ENCODE data around the gene GPC5.
"Not testable (repeated sequence)": the region's sequence is repeated elsewhere in the genome, so short reads cannot be mapped to it uniquely, and the experiment has no call there.

GPC5 gene

DNA sequence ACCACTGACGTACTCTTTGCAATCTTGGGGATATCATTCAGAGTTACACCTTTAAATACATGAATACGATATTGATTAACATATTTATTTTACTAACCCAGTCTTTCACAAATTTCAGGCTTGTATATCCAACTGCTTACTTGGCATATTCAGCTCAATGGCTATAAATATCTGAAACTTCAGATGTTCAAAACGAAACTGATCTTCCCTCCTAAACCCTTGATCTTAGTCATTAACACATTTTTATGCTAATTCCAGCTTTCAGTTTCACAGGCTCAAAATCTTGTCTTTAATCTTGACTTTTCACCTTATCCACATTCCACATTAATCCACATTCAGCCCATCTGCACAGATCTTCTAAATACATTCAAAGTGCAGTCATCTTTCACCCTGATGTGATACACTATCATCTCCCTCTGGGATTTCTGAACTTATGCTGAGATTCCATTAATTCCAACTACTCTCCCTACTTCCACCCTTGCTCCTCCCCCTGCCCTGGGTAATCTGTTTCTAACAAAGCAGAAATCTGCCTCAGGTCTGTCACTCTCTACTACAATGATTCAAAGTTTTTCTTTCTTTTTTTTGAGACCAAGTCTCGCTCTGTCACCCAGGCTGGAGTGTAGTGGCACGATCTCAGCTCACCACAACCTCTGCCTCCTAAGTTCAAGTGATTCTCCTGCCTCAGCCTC is 387.2 kb downstream of the GPC5 start:
- FAIRE-seq, result no peak

DNA sequence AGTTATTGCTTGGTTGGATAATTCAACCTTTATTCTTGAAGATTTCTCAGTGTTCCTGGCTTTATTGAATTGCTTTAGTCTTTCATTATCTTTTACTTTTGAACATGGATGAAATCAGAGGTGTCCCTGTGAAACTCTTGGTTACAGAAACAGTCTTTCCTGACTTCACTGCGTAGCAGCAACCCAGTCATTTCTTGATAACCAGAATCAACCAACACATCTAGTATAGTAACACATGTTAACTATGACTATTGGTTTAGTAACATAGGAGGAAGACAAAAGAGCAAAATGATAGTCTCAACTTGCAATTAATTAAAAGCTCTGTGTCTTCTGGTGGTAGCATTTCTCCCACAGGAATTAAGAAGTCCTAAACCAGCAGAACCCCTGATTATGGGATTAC is 393.6 kb downstream of the GPC5 start:
- FAIRE-seq, result no peak

DNA sequence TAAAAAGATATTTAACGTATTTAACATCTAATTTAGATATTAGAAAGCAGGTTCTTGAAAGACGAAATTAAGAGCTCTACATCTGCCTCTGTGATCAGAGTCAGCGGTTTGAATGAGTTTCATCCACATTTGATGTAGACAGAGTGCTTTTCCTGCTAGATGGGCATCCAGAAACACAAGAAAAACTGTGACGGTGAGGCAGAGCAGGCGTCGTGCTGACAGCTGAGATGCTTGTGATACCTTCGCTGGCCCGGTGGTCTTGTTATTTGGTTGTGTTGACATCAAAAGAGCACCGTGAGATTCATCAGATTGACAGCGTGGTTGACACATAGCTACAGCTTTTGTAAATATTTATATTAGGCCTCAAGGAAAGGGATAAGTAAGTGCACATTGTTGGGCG is 399.1 kb downstream of the GPC5 start:
- FAIRE-seq, result no peak

DNA sequence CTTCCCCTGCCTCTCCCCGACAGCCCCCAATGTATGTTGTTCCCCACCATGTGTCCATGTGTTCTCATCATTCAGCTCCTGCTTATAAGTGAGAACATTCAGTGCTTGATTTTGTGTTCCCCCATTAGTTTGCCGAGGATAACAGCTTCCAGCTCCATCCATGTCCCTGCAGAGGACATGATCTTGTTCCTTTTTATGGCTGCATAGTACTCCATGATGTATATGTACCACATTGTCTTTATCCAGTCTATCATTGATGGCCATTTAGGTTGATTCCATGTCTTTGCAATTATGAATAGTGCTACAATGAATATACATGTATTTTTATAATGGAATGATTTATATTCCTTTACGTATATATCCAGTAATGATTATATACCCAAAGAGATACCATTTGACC is 399.9 kb downstream of the GPC5 start:
- FAIRE-seq, result not testable (repeated sequence)

DNA sequence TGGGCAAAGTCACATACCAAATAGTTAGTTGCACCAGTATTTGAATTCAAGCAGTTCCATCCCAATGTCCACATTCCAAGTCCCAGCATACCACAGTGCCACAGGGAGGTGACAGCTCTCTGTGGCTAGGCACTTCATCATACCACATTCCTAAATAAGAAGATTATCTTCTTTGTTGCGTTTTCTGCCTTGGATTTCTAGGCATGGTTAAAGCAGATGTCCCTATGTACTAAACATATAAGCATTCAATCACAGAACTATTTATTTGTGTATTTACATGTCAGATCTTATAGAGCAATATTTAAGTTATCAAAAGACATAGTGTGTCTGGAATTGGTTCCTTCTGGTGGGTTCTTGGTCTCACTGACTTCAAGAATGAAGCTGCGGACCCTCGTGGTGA is 403.4 kb downstream of the GPC5 start:
- FAIRE-seq, result not testable (repeated sequence)

DNA sequence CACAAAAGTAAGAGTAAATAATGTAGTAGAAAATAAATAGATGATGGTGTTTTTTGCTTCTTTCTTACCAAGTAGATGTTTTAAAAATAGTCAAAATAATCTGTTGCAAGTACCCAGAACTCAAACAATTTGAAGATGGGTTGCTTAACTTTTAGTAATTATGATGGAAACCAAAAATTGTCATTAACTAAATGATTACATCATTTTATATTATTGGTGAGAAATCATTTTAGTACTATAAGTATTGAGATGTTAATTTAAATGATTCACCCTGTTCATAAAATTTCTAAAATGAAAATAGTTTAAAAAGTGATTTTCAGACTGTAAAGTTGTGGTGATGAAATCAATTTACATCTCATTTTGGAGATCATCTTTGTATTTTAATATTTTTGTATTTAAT is 404.5 kb downstream of the GPC5 start:
- FAIRE-seq, result no peak

DNA sequence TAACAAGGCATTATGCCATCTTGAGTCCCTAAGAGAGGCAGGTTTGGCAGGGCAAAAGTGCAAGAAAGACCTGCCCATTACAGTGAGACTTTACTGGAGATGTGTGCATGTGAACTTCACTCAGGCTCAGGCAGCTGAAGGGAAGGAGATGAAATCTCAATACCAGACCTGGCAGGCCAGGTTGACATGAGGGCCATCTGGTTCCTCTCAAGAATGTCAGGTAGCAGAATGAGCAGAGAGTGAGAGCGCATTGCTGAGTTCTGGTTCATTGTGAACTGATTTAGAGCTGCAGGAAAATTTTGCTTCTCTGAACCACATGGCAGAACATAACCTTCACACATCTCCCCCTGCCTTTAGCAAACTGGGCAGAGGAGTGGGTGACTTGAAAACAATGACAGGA is 406.3 kb downstream of the GPC5 start:
- no peak for FAIRE-seq

DNA sequence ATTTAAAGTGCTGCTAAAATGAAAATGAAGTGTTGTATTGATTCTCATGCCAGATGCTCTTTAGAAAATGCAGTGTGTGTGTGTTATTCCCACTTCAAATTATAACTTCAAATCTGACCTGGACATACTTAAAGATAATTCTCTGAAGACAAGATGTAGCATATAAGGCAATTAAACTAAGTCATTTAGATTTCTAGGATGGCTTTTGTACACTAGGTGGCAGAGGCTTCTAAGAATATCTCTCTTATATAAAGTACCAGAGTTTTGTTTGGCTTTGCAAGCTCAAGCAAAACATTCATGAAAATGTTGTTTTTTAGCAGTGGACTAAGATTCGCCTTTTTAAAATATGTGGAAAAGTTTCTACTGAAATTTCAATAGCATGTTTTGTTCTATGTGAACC is 407.2 kb downstream of the GPC5 start:
- FAIRE-seq, result no peak

DNA sequence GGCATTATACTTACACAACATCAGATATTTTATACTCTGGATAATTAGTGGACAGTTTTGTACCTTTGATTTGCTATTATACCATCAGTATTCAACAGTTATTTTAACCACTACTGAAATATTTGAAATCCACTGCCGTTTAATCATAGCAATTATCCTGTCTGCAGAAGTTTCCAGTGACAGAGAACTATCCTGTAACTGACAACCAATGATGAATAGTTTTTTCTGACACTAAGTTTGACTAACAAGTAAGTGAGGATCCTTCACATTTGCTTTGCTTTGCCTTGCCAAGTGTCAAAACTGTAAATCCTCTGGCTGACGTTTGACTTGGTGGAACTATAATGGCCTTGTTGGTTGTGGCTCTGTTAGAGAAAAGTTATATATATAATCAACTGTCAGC is 410.7 kb downstream of the GPC5 start:
- FAIRE-seq, result no peak

DNA sequence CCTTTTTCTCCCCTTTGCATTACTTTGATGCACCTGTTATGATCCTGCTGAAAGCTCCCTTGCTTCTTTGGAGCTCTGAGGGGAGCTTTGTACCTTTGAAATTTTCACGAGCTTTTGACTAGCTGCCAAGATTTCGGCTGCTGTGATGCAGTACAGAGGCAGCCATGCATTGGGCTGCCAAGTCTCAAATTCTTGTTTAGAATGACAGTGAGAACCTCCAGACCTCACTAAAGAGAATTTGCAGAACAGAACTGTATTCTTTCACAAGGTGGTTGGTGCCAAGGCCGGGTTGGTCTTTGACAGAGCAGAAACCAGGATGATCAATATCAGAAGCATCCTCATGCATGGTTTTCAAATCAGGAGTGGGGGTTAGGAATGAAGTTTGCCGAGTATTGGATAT is 414.8 kb downstream of the GPC5 start:
- no peak for FAIRE-seq

DNA sequence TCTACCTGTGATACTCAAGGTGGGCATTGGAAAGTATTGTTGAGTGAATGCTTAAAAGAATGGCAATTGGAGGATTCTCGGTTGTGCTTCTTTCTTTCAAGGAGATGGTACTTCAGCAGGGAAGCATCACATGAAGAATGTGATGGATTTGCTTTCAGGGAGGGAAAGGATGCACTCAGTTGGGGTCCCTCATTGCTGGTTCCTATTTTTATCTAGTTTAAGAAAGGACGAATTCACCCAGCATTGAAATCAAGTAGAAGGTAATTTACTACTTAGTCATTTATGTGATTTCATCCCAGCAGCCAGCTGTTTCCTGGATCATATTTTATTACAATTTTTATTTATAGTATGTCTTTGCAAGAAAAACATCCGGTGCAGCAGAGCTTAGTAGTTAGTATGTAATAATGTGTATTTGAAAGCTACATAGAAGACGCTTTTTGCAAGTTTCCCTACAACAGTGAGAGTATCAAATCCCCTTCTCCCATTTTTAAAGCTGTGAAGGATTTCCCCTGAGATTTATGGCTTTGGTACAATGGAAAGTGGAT is 417.9 kb downstream of the GPC5 start:
- no peak for FAIRE-seq

DNA sequence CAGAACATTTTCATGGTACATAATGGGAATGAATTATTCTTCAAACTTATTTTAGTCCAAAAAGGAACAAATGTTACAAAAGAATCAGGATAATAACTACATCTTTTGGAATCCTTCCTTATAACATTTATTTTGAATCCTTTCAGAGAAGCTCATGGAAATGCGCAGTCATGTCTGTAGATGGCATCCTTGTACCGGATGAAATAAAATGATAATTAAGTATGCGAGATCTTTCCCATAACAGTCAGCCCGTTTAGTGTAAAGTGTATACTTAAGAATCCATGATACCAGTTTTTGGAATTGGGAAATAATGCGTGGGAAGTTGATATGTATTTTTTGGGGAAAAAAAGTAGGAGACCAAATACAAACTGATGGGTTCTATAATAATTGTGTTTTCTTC is 418.8 kb downstream of the GPC5 start:
- no peak for FAIRE-seq

DNA sequence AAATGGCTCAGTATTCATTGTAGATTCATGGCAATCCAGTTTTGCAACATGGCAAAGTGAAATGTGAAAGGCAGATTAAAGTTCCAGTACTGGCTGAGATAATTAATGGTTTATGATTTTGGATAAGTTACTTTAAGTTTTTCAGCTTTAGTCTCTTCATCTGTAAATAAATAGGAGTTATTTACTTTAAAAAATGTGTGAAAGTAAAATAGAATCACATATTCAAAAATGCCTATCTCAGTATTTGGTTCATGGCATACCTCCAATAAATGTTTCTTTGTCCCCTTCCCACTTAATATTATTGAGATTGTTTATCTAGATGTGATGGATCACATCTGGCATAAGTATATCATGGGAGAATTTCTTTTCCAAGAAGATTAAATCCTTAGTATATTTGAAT is 426.0 kb downstream of the GPC5 start:
- no peak for FAIRE-seq

DNA sequence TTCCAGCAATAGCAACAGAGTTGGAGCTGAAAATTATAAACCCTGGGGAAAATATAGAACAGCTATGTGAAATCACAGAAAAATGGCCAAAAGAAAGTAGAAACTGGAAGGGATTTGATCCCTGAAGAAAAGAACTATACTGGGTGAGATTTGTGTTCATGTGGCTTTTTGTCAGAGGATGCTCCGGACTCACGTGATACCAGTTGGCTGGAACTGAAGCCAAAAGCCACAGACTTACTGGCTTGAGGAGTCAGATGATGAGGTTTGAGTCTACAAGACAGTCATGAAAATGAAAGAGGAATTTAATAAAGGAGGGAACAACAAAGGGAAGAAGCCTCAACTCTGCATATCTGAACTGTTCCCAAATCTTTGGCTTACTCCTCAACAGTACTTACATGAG is 427.1 kb downstream of the GPC5 start:
- no peak for FAIRE-seq

DNA sequence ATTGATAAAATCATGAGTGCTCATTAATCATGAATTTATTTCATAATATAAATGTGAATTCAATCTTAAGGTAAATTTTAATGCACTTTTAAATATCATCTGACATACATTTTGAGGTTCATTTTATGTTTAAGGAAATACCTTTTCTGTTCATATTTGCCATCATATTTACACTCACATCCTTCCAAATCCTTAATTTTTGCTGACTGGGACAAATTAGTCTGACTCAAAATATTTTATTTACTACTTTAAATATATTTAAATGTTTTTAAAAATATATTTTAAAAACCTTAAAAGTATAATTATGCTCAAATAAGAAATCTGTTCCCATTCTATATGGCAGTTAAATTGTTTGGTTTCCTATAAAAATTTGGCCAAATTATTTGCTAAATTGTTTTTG is 438.1 kb downstream of the GPC5 start:
- no peak for FAIRE-seq

DNA sequence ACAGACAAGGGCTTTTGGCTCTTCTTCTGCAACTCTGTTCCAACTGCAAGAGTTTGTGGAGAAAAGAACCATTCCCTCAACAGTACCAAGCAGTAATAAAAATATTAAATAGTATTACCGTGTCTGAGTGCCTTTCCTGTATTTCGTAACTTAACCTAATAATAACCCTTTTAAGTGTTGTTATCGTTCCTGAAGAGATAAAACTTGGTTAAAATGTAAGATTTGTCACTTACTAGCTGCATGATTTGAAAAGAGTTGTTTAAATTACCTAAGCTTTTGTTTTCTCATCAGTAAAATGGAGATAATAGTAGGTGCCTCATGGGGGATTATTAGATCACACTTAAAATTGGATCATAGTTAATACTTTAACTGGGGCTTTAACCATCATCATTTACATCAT is 447.2 kb downstream of the GPC5 start:
- FAIRE-seq, result no peak

DNA sequence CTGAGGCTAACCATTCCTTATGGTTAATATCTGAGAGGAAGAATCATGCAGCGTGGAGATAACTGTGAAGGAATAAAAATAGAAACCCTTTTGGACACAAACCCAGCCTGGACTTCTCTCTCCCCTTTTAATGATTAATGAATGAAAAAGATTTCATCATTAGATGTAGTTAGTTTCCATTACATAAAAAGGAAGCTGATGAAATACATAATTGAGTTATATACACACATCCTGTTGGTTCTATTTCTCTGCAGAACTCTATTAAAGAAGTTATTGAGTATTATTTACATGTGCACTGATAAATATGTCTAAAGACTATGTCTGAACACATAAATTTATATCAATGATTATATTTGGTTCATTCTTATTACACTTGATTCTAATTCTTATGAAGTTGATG is 465.3 kb downstream of the GPC5 start:
- FAIRE-seq, result no peak

DNA sequence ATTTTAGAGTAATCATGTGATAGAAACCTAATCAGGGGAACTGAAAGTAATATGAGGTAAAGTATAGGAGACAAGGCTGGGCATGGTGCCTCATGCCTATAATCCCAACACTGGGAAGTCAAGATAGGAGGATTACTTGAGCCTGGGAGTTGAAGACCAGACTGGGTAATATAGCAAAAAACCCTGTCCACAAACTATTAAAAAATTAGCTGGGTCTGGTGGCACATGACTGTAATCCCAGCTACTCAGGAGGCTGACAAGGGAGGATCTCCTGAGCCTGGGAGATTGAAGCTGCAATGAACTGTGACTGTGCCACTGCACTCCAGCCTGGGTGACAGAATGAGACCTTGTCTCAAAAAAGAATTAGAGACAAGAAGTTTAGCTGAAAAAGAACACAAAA is 469.9 kb downstream of the GPC5 start:
- FAIRE-seq, result no peak

DNA sequence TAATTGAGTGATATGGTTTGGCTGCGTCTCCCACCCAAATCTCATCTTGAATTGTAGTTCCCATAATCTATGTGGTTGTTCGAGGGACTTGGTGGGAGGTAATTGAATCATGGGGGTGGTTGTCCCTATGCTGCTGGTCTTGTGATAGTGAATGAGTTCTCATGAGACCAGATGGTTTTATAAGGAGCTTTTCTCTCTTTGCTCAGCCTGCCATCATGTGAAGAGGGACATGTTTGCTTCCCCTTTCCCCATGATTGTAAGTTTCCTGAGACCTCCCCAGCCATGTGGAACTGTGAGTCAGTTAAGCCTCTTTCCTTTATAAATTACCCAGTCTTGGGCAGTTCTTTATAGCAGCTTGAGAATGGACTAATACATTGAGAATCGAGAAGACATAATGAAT is 480.1 kb downstream of the GPC5 start:
- FAIRE-seq, result no peak

DNA sequence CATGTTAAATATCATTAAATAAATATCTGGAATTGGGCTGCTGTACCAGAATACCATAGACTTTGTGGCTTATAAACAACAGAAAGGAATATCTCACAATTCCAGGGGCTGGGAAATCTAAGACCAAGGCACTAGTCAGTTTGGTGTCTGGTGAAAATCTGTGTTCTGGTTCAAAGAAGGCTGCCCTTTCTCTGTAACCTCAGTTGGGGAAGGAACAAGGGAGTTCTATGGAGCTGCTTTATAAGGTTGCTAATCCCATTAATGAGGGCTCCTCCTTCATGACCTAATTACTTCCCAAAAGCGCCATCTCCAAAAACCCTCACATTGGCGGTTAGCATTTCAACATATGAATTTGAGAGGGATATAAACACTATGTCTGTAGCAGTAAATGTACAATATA is 480.9 kb downstream of the GPC5 start:
- no peak for FAIRE-seq

DNA sequence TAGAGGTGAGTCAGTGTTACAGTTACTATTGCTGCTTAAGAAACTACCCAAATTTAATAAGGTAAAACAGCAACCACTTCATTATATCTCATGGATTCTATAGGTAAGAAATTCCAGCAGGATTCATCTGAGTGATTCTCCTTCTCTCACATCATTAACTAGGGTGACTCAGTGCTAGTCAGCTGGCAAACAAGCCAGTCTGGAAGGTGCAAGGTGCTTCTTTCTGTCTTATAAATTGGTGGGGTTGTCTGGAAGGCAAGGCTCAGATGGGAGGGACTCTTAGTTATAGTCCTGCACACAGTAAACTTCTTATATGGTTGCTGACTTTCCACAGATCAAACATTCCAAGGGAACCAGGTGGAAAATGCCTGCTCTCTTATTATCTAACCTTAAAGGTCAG is 484.5 kb downstream of the GPC5 start:
- FAIRE-seq, result no peak

DNA sequence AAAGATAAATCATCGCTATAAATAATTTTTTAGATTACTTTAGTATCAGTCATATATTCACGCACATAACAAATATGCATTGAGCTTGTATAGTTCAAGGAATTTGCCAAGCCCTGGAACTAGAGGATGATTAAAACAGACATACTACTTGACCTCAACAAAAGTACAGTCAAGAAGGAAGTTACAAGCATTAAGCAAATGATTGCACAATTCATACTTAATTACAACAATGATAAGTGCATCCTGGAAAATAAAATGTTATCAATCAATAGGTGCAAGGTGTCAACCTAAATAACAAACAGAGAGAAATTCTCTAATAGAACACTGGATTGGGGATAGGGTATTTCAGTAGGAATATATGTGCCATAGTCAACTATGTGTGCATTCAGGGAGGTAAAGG is 491.2 kb downstream of the GPC5 start:
- no peak for FAIRE-seq

DNA sequence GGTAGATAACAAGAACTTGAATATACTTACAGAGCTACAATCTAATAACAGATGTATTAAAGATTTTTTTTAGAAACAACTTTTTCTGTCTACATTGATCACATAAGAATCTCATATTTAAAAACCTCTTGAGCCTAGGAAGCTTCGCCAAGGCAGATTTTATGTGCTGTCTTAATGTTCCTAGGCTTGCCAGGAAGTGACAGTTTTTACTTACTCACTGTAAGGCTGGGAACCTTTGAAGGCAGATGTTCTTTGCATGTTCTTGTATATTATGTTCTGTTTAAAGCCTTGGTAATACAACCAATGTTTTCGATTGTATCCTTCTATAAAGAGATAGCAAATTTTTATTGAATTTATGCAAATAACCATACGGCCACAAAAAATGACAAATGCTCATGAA is 492.7 kb downstream of the GPC5 start:
- FAIRE-seq, result no peak

DNA sequence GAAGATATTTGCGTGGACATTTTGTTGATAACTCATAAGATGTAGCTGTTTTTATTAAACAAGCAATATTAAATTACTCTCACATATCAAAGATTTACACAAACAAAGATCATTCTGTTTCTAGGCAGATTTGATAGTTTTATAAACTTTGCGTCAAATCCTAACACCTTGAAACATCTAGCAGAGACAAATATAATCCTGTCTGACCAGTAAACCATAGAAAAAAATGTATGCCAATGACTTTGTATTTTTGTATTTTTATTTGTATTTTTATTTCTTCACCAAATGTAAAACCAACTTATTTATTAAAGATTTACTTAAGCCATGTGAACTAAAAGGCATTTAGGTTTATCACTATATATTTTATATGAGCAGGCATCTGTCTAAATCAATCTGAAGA is 494.6 kb downstream of the GPC5 start:
- FAIRE-seq, result no peak

DNA sequence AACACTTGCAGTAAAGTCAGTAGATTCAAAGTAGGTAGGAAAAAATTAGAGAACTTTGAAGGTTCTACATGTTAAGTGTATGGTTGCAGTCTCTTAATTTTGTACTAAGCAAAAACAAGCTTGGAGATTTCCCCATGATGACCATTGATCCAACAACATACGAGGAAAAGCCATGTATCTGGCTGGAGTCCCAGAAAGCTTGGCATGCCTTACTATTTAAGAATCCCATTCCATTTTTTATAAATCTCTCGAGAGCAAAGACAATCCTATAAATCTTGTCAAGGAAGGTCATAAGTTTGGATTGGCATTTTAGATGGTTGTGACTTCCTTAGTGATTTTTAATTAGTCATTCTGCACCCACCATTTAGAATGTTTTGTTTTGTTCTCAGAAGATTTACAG is 495.9 kb downstream of the GPC5 start:
- no peak for FAIRE-seq
